OCI-M2 (cell line): ENCODE measurements around the gene DPP8.

Source experiments
- DNase-seq: peaks from one replicate; lab custom pipeline; 2025; ENCODE audit not compliant: unreplicated experiment; lab: John Stamatoyannopoulos, UW

DPP8 gene

DNA sequence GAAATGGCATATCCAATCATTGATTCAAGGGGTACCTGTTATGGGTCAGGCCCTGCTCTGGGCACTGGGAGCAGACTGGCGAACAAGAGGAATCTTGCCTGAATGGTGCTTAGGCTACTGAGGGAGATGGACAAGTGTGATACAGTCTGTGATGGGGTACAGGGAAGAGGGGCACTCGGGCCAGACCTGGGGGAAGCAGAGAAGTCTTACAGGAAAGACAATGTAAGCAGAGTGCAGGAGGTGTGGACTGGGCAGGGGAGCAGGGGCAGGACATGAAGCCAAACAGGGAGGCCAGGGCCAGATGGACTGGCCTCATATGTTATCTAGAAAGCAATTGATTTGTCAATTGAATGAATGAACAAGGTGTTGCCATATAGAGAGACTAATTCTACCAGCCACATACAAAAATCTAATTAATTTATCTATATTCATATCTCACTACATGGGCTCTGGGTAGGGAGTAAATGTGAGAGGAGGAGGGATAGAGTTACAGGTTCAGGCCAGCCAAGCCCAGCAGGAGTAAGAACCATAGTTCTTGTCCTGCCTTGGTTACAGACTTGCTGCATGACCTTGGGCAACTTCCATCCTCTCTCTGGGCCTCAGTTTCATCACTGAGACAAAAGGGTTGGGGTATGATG, 91.2 kb downstream of the DPP8 start:
- DNase-seq, result no peak

GRCh38 chr15:65424683-65425082, 92.8 kb downstream of the DPP8 start:
- DNase-seq, result no peak

DNA sequence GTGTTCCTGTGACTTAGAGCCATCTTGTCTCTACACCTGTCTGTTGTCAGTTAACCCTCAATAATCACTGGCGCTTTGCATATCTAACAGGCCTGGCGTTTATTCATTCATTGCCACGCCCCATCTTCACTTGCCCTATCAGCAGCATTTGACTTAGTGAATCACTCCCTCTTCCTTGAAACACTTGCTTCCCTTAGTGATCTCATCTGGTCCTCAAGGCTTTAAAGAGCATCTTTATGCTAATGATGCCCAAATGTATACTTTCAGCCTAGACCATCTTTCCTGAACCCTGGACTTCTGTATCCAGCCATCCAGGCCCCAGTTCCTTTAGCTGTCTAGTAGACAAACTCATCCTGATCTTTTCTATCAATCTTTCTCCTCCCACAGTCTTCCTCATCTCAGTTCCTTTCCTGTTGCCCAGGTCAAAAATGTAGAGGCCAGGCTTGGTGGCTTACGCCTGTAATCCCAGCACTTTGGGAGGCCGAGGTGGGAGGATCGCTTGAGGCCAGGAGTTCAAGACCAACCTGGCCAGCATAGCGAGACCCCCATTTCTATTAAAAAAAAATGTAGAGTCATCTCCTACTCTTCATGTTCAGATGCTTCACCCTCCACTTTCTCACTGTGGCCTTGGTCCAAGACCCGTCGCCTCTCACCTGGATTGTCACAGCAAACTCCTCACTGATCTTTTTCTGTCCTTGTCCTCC, 93.4 kb downstream of the DPP8 start:
- no peak for DNase-seq

- no peak for DNase-seq
These were observed 94.1 kb downstream of the DPP8 start for GRCh38 chr15:65423150-65423975.

DNA sequence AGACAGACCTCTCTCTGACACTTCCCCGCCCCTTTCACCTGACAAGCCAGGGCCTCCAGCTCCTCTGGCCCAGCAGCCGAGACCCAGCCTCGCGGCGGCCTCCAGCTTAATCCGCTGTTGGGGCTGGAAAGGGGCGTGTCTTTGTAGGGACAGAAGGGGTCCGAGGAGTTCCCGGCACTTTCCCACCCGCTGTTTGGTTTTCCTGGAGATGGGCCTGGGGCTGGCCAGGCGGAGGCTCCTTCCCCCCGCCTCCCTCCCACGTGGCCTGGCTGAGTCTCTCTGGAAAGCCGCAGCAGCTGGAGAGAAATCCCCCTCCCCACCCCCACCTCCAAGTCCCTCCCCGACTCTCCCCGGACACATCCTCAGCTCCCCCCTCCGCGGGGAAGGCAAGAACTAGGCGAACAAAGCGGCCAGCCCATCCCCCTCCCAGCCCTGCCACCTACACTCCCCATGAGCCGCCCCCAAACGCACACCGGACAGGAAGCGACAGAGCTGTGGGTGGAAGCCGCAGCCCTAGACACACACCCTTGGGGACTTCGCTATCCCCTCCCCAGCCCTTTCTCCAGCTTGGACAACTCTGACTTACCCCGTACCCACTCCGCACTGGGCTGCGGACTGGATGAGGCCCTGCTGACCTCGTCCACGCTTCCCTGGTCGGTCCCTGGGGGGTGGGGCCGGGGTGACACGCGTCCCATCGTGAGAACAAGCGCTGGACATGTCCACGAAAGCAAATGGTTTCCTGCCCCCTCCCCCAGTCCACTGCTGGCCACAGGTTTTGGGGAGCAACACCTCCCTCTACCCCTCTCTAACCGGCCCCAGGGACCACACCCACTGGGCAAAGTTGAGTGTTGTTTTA, 95.9 kb downstream of the DPP8 start:
- DNase-seq, result no peak

DNA sequence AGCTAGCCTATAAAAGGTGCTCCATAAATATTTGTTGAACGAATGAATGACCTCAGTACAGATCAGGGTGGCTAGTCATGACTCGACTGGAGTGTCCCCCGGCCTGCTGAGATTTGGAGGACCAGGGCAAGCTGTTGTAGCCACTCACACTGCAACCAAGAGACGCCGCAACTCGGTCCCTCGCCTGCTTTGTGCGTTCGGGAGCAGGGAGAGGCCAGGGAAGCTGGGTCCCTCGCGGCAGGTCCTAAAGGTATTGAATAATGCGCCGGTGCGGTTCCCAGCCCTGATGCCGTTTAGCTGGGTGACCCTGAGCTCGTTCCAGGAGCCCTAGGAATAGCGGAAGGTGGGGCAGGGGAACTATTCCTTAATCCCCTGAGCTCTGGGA, 96.5 kb downstream of the DPP8 start:
- no peak for DNase-seq

- no peak for DNase-seq
These were observed 98.9 kb downstream of the DPP8 start for GRCh38 chr15:65418596-65418995.

DNA sequence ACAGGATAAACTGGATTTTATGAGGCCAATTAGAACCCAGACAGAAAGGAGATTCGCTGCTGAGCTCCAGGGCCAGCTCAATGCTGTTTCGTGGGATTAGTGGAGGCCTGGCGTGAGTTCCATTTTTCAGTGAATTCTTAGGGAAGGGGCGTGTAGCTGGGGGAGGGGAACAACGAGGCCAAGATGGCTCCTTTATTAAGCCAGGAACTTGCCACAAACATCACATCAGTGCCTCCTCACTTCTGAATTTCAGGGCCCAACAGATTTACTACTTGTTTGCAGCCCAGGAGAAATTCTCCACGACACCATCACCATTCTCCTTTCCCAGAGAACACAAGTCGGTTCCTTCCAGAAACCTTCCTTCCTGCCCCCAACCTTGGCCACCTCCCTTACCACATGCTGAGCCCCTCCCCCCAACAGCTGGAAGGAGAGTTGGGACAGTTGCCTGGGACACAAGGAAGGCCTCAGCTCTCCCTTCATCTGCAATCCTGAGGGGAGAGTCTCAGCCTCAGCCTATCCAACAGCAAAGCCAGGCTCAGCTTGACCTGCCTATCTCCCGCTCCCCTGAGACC, 100.6 kb downstream of the DPP8 start:
- DNase-seq, result no peak

GRCh38 chr15:65414841-65415621, 102.5 kb downstream of the DPP8 start:
- no peak for DNase-seq

GRCh38 chr15:65413760-65414144, 103.7 kb downstream of the DPP8 start:
- no peak for DNase-seq

DNA sequence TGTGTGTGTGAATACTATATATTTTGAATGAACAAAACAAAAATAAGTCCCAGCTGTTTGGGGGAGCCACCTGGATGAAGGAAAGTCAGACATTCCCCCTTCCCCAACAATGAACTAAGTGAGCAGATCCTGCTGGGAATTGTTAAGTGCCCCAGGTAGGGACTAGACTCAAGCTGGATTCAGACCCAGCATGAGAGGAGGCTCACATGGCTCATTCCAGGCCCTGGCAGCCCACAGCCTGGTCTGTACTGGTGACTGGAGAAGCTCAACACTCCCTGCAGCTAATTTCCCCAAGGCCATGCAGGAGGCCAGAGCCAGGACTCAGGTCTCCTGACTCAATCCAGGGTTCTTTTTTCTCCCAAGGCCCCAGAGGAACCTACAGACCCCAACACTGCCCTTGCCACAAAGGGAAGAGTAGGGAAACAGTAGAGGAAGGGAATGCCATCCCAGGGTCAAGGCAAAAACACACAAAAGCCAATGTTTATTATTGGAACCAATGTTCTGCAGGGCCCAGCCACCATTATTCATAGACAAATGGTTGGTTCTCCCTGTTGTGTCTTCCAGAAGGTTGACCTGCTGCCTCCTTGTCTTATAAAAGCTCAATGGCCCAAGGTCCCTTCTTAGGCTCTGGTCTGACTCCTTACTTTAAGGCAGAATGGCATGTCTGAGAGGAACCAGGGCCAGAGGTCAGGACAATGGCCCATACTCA, 104.3 kb downstream of the DPP8 start:
- DNase-seq, result no peak

GRCh38 chr15:65412556-65412955, 104.9 kb downstream of the DPP8 start:
- DNase-seq, result no peak

DNA sequence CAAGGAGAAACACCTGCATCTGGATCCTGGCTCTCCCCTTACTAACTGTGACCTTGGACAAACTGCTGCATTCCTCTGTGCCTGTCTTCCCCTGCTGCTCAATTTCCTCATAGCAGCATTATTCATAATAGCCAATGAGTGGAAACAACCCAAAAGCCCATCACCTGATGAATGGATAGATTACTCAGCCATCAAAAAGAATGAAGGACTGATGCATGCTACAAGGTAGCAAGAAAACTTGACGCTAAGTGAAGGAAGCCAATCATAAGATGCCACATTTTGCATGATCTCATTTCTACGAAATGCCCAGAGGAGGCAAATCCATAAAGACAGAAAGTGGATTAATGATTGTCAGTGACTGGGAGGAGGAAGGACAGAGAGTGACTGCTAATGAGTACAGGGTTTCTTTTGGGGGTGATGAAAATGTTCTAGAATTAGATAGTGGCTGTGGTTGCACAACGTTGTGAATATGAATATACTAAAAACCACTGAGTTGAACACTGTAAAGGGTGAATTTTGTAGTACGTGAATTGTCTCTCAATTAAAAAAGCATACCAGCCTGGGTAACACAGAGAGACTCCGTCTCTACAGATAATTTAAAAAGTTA, 105.9 kb downstream of the DPP8 start:
- DNase-seq, result no peak

DNA sequence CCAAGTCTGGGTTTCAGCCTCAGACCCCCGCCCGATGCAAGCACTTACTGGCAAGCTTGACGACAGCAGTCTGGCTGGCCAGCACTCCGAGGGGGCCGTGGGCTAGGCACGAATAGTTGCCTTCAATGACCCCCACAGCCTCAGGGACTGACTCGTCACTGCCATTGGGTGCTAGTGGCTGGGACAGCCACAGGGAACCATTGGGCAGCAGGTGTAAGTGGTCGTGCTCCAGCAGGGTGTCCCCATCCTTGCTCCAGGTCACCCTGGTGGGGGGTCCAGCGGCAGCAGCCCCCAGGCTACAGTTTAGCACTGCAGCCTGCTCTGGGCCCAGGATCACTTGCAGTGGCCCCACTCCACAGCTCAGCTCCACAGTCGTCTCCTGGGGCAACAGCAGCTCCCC, 106.5 kb downstream of the DPP8 start:
- DNase-seq, result no peak

DNA sequence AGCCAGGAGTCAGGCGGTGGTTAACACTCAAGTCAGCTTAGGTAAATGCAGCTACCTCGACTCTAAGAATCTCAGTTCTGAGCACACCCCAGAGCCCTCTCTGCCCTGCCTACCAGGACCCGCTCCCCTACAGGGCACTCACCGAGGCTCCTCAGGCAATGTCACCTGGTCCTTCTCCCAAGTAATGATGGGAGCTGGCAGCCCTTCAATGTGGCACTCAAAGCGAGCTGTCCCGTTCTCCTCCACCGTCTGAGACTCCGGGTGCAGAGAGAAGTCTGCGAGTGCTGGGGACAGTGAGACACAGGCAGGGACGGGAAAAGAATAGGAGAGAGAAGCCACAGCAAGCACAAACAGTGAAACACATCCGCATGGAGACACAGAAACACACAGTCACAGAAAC, 107.5 kb downstream of the DPP8 start:
- DNase-seq, result no peak

- no peak for DNase-seq
These were observed 108.4 kb downstream of the DPP8 start for GRCh38 chr15:65409036-65409631.

- DNase-seq, result no peak
These were observed 109.0 kb downstream of the DPP8 start for GRCh38 chr15:65408324-65409035.

DNA sequence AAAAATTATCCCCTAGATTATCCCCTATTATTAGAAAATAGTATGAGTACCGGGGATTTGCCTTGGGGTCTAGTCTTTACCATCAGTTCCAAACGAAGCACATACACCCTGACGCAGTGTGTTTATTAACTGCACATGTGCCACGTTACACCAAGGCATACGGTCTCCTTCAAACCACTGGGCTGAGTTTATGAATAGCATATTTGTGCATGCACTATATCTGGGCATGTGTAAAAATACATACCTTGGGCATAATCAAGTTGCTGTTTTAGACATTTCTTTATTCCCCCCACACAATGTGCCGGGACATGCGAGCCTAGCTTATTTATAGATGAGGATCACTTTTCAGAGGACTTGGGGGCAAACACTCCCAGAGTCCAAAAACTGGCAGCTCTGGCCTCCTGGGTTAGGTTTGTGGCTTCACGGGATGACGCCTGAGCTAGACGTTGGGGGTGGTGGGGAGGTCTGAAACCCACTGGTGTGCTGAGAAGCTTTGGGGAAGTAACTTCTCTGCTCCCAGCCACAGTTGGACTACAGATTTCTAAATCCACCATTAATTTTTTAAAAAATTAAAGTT, 111.0 kb downstream of the DPP8 start:
- no peak for DNase-seq
